ENCODE data around the gene SH3D21.

The SH3D21 gene

DNA sequence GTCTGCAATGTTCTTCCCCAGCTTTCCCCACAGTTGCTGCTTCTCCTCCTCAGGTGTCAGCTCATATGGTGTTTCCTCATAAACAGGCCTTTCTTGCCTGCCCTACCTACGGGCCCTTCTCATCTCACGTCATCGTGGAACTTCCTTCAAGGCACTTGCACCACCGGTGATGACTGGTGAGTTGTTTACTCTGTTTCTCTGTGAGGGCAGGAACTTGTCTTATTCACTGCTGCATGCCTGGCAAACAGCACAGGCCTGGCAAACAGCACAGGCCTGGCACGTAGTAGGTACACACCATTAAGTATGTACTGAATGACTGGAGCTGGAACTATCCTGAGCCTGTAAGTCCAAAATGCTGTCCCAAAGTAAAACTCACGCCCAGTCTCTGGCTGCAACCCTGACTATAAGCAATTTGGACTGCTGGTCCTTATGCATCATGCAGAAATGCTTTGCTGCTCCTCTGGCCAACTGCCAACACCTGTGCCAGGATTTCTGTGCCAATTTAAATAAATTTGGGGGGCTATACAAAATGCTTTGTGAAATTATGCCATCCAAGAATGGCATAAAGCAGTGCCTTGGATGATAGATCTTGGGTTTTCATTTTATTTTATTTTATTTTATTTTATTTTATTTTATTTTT lies 53.9 kb downstream of the SH3D21 start:
- DNase-seq: no peak

DNA sequence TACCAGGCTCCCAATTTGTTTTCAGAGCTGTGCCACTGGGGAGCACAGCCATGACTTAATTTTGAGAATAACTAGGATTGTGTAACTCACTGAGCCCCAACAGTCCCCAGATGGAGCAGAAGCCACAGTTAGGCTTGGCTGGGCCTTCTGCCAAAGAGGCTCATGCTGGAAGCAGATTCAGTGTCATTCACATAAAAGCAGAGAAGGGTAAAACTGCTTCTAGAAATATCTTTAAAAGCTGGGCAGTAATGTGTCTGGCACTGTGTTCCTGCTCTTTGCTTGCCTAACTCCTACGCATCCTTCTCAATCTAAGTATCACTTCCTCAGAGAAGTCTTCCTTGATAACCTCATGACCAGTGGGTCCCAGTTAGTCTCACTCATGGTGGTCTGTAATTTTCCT lies 59.2 kb downstream of the SH3D21 start:
- DNase-seq: no peak

DNA sequence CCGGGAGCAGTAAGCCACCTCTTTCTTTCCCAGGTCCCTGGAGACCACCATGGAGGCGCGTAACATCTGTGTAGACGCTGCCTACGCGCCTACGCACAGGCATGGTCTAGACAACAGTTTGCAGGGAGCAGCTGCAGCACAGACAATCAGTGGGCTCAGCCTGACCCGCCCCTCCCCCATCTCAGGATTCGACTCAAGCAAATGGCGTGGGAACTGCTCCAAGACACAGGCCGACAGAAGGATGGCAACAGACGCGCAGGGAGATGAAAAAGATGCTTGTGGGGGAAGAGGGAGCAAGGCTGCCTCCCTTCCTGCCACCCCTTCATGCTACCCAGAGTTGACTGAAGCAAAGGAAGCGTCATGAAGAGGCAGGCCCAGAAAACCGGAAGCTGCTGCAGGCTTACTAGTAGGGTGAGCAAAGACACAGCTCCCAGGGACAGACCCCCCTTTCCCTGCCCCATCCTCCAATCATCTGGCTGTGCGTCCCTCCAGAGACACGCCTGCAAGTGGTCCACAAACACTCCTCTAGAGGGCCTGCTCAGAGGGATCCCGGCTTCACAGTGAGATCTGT lies 60.0 kb downstream of the SH3D21 start:
- peak; percentile 40 to 48 for DNase-seq

DNA sequence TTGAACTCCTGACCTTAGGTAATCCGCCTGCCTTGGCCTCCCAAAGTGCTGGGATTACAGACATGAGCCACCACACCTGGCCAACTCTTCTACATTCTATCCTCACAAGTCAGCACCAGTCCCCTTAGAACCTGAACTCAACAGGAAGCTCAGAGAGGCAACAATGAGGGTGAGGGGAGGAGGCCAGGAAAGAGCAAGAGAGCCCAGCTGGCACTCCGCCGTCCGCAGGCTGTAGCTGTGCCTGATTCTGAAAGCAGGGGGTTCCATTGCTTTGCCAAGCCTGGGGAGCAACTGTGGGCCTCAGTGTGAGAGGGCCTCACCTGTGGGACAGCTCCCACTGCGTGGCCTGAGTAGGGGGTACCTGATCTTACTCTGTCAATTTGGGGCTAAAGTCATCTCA lies 60.9 kb downstream of the SH3D21 start:
- DNase-seq: no peak

DNA sequence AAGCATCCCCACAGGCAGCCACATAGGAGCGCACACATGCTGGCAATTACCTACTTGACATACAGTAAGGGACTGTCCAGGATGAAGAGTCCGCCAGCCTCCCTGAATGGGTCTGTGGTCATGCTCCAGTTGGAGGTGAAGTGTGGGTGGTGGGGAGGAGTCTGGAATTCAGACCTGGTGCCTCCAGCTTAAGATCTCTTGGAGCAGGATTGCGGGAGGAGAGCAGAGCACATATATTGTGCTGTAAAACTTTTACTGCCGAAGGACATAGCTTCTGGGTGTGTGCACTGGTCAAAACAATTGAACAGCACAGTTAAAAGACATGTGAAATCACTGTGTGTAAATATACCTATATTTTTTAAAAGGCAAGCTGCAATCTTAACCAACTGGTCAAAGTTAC lies 61.6 kb downstream of the SH3D21 start:
- no peak for DNase-seq

DNA sequence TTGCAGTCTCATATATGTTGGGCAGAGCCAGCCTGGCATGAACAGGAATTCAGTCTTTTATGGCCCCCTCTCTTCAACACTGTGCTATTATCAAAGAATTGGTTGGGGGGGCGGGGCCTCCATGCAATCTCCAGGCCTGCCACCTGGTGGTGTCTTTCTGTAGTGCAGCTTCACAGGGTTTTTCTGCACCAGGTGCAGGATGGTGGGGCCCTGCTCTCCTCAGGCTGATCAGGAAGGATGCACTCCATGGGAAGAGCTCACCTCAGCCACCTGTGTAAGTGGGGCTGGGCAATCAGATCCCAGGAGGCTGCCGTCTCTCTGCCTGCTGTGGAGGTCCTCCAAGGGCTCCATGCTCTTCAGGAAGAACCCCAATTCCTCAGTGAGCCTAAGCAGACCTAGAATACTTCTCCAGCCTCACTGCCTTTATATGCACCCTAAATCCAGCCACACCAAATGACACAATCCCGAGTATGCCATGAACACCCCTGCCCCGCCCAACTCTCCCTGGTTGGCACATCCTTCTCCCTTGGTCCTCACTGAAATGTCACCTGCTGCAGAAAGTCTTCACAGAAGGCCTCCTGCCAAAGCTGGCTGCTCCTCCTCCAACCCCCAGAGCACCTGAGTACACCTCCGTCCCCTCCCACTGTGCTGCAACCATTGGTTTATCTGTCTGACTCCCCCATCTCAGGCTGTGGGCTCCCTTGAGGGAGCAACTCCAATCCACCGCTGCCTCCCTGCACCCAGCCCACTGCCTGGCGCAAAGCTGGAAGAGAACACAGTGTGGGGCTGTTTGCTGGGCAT lies 63.1 kb downstream of the SH3D21 start:
- DNase-seq: peak; percentile 90 to 92
